DOHH2 (cell line): ENCODE data around the gene ATP1A1.

Experiments used
- CTCF ChIP-seq: fragments of 200-600 bp; sonication (generic); IDR thresholded peaks from one replicate; pipeline ENCODE4 v1.5.1; 2014; ENCODE audit warnings: antibody characterized with exemption, mild to moderate bottlenecking, low read depth, low read length; ENCODE audit not compliant: poor library complexity, severe bottlenecking
- EZH2phosphoT487 ChIP-seq: fragments of 200-600 bp; sonication (generic); IDR thresholded peaks from 2 replicates; pipeline ENCODE4 v1.6.1; 2017; ENCODE audit warnings: borderline replicate concordance, mild to moderate bottlenecking, antibody characterized with exemption, low read length, moderate library complexity, mixed read lengths

DNA sequence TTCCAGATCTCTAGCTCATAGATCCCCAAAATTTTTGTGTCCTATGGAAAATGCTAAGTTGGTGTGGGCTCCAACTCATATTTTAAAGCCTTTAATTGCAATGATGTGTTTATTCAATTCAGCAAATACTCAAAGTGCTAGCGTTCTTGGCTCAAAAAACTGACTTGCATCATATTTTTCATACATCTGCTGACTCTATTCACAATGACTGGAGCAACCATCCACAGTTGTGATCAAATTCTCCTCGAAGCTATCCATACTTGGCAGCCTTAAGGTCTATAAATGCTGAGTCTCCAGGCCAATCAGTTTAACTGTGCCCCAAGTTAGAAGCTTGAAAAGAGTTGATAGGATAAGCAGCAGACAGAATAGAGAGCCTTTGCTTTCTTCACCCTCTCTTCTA is 2.9 kb upstream of the ATP1A1 start:
- no peak for TF ChIP-seq CTCF
- TF ChIP-seq EZH2phosphoT487, result no peak
